Upper lobe of left lung (tissue), 4 donors: Measurements from ENCODE around the gene SEC24A.

ENCODE experiments used
- EP300 ChIP-seq, 4 donors: sonication (generic); formaldehyde crosslinking; IDR thresholded peaks; one replicate each; pipeline ENCODE4 v1.5.1; 2017; ENCODE audit warnings: antibody characterized with exemption in 4 of 4, control low read depth in 2 of 4
- POLR2A ChIP-seq, 4 donors: fragments of 450-650 bp; IDR thresholded peaks; one replicate each; pipeline ENCODE4 v1.5.1; 2016 to 2017; ENCODE audit warnings: antibody characterized with exemption in 4 of 4, mild to moderate bottlenecking in 2 of 4
- POLR2AphosphoS5 ChIP-seq, 2 donors: sonication (generic); formaldehyde crosslinking; IDR thresholded peaks; one replicate each; pipeline ENCODE4 v1.5.1; 2017; ENCODE audit warnings: antibody characterized with exemption in 2 of 2
- TF ChIP-seq, protein P1 (sequence below), 6 experiments: fragments of 450-650 bp in 4 of 6; fragments of 200-600 bp in 2 of 6; sonication (generic) in 2 of 6; IDR thresholded peaks; one replicate each; pipeline ENCODE4 v1.5.1; 2016 to 2019; ENCODE audit warnings: antibody characterized with exemption in 6 of 6

GRCh38 chr5:134604908-134605307 lies 43.7 kb upstream of the SEC24A start:
- TF ChIP-seq, protein P1, sequence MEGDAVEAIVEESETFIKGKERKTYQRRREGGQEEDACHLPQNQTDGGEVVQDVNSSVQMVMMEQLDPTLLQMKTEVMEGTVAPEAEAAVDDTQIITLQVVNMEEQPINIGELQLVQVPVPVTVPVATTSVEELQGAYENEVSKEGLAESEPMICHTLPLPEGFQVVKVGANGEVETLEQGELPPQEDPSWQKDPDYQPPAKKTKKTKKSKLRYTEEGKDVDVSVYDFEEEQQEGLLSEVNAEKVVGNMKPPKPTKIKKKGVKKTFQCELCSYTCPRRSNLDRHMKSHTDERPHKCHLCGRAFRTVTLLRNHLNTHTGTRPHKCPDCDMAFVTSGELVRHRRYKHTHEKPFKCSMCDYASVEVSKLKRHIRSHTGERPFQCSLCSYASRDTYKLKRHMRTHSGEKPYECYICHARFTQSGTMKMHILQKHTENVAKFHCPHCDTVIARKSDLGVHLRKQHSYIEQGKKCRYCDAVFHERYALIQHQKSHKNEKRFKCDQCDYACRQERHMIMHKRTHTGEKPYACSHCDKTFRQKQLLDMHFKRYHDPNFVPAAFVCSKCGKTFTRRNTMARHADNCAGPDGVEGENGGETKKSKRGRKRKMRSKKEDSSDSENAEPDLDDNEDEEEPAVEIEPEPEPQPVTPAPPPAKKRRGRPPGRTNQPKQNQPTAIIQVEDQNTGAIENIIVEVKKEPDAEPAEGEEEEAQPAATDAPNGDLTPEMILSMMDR (IDR thresholded peaks at IDR 0.05) = no peak
- TF ChIP-seq EP300 (IDR thresholded peaks at IDR 0.05) (no peak), POLR2A (IDR thresholded peaks at IDR 0.05) (no peak), POLR2AphosphoS5 (IDR thresholded peaks at IDR 0.05) (no peak)
